GM23338 (cell line): ENCODE measurements around the gene R3HCC1L. TPM values are rescaled to one million over a fixed set of nuclear protein-coding genes. Genes with fewer than 3 reads are reported as not detected.

Experiments
- ATAC-seq: fragments of 200-7000 bp; cut with Tn5 transposase; 3 replicates; pipeline ENCODE4 v1.9.1; 2020
- DNase-seq: peaks from one replicate; pipeline ENCODE4 v3.0.0-alpha.2; 2015; ENCODE audit warnings: low spot score
- H2AFZ ChIP-seq: fragments of 200-600 bp; sonication (generic); 2 replicates; pipeline ENCODE4 v1.8.0; 2016; ENCODE audit warnings: antibody characterized with exemption, mild to moderate bottlenecking, moderate library complexity
- H3F3A ChIP-seq: fragments of 200-600 bp; sonication (generic); replicated peaks from 2 replicates; pipeline ENCODE4 v1.8.0; 2017; ENCODE audit warnings: antibody characterized with exemption, mixed run types, low read depth
- H3K27ac ChIP-seq: fragments of 200-600 bp; sonication (generic); 2 replicates; pipeline ENCODE4 v1.6.1; 2016; ENCODE audit warnings: low read depth
- H3K27me3 ChIP-seq: fragments of 200-600 bp; sonication (generic); 2 replicates; pipeline ENCODE4 v1.8.0; 2016; ENCODE audit warnings: mild to moderate bottlenecking, mixed run types, moderate library complexity; ENCODE audit not compliant: insufficient read depth
- H3K36me3 ChIP-seq: fragments of 200-600 bp; sonication (generic); 2 replicates; pipeline ENCODE4 v1.8.0; 2016; ENCODE audit warnings: mild to moderate bottlenecking; ENCODE audit not compliant: insufficient read depth
- H3K4me1 ChIP-seq: fragments of 200-600 bp; sonication (generic); 2 replicates; pipeline ENCODE4 v1.8.0; 2016; ENCODE audit warnings: mild to moderate bottlenecking, moderate library complexity; ENCODE audit not compliant: insufficient read depth
- H3K4me2 ChIP-seq: fragments of 200-600 bp; sonication (generic); 2 replicates; pipeline ENCODE4 v1.7.1; 2017; ENCODE audit warnings: mixed run types
- H3K4me3 ChIP-seq: fragments of 200-600 bp; sonication (generic); 2 replicates; pipeline ENCODE4 v1.6.1; 2016; ENCODE audit warnings: mixed run types
- H3K79me2 ChIP-seq: fragments of 200-600 bp; sonication (generic); replicated peaks from 2 replicates; pipeline ENCODE4 v1.8.0; 2017; ENCODE audit warnings: mild to moderate bottlenecking; ENCODE audit not compliant: insufficient read depth
- H3K9me2 ChIP-seq: fragments of 200-600 bp; sonication (generic); 2 replicates; pipeline ENCODE4 v1.8.0; 2017; ENCODE audit not compliant: insufficient read depth
- H4K20me1 ChIP-seq: fragments of 200-600 bp; sonication (generic); replicated peaks from 2 replicates; pipeline ENCODE4 v1.8.0; 2017; ENCODE audit warnings: mild to moderate bottlenecking; ENCODE audit not compliant: insufficient read depth
- H3K27ac Mint-ChIP-seq: 2 replicates; pipeline ENCODE4 v1.8.0; 2020; ENCODE audit warnings: inconsistent platforms, mild to moderate bottlenecking, moderate library complexity, mixed read lengths
- H3K27me3 Mint-ChIP-seq: 3 replicates; pipeline ENCODE4 v1.8.0; 2022; ENCODE audit warnings: low read depth, mild to moderate bottlenecking, moderate library complexity, mixed read lengths, inconsistent platforms; ENCODE audit not compliant: insufficient read depth, poor library complexity
- H3K36me3 Mint-ChIP-seq: 3 replicates; pipeline ENCODE4 v1.8.0; 2021; ENCODE audit warnings: low read depth, mild to moderate bottlenecking, inconsistent platforms, moderate library complexity, mixed read lengths
- H3K4me1 Mint-ChIP-seq: 3 replicates; pipeline ENCODE4 v1.8.0; 2020; ENCODE audit warnings: mild to moderate bottlenecking, inconsistent platforms, mixed read lengths
- H3K4me3 Mint-ChIP-seq: 3 replicates; pipeline ENCODE4 v1.8.0; 2021; ENCODE audit warnings: moderate library complexity, mild to moderate bottlenecking, inconsistent platforms, mixed read lengths
- H3K9me3 Mint-ChIP-seq: 3 replicates; pipeline ENCODE4 v1.8.0; 2020; ENCODE audit warnings: moderate library complexity, mild to moderate bottlenecking, inconsistent platforms, mixed read lengths
- CTCF ChIP-seq, 2 experiments: fragments of 200-600 bp in 1 of 2; sonication (generic) in 1 of 2; conservative IDR thresholded peaks; 2 replicates each; pipeline versions ENCODE4 v1.5.1 to v1.6.1; 2016 to 2017; ENCODE audit warnings: antibody characterized with exemption in 2 of 2, low read depth in 2 of 2, mild to moderate bottlenecking in 2 of 2, moderate library complexity in 1 of 2
- EZH2phosphoT487 ChIP-seq: fragments of 200-600 bp; sonication (generic); IDR thresholded peaks from one replicate; pipeline ENCODE4 v1.8.1; 2018; ENCODE audit warnings: antibody characterized with exemption; ENCODE audit not compliant: unreplicated experiment
- NANOG ChIP-seq: IDR thresholded peaks from 2 replicates; pipeline ENCODE4 v1.6.1; 2016; ENCODE audit warnings: antibody characterized with exemption, borderline replicate concordance
- POLR2AphosphoS5 ChIP-seq: IDR thresholded peaks from 2 replicates; pipeline ENCODE4 v1.6.1; 2016; ENCODE audit warnings: antibody characterized with exemption, low read depth
- STAT1 ChIP-seq: IDR thresholded peaks from one replicate; pipeline ENCODE4 v1.6.1; 2016; ENCODE audit warnings: antibody characterized with exemption; ENCODE audit not compliant: unreplicated experiment
- ZNF331 ChIP-seq: fragments of 250-450 bp; sonication (Bioruptor Pico); IDR thresholded peaks from 2 replicates; pipeline ENCODE4 v1.5.0; 2020; ENCODE audit warnings: low read depth, mild to moderate bottlenecking, moderate library complexity
- ZNF462 ChIP-seq: fragments of 250-450 bp; sonication (Bioruptor Pico); IDR thresholded peaks from 2 replicates; pipeline ENCODE4 v1.5.0; 2020; ENCODE audit warnings: mild to moderate bottlenecking, moderate library complexity
- polyA plus RNA-seq: library from polyadenylated mRNA; unstranded; fragments of >200 nt; fragmentation: Nextera tagmentation; extraction: Ambion mirVana; gene quantifications from 2 replicates; pipeline ENCODE4 v1.2.1, GENCODE V29; 2016
- total RNA-seq: library from RNA; depleted of rRNA; stranded (reverse); fragments of >200 nt; shearing (Covaris generic); gene quantifications from 2 replicates; pipeline ENCODE4 v1.2.3, GENCODE V29; 2014

Gene R3HCC1L
- total and polyA plus RNA-seq, 2 experiments from 2014 or later = 9.3 to 15.8 TPM

GRCh38 chr10:98252464-98252863, 118.0 kb downstream of the R3HCC1L start (continued):
- TF ChIP-seq ZNF462 (no peak), NANOG (no peak), CTCF (conservative IDR thresholded peaks at IDR 0.05; ENCODE audit: low read depth in 2 of 2) (no peak)

- Histone ChIP-seq H4K20me1 (no peaks in the 10 kb centered on the region; the same call in 1 of the 2 replicates), H3K36me3 (no peaks in the 10 kb centered on the region), H3K9me2 (no peaks in the 10 kb centered on the region), H3K4me3 (no peak overlapping the region), H3K4me1 (no peaks in the 10 kb centered on the region), H3K4me2 (no peak overlapping the region), H3F3A (no peaks in the 10 kb centered on the region), H3K27me3 (no peaks in the 10 kb centered on the region), H3K27ac (no peak overlapping the region), H2AFZ (no peak overlapping the region), H3K79me2 (no peaks in the 10 kb centered on the region)
- Mint-ChIP-seq H3K9me3 (no peaks in the 10 kb centered on the region), H3K27ac (no peak overlapping the region), H3K27me3 (peaks cover 3% of the 10 kb centered on the region), H3K4me1 (peaks cover 16% of the 10 kb centered on the region), H3K4me3 (no peak overlapping the region), H3K36me3 (no peaks in the 10 kb centered on the region; the same call in 2 of the 3 replicates)
- no peak for ATAC-seq
- TF ChIP-seq POLR2AphosphoS5 = no peak
- TF ChIP-seq ZNF331 (CRISPR knock-in tag) = no peak
- no peak for TF ChIP-seq EZH2phosphoT487
- TF ChIP-seq STAT1 = no peak
- no peak for TF ChIP-seq NANOG
- DNase-seq = no peak
These were observed 119.0 kb downstream of the R3HCC1L start for GRCh38 chr10:98253499-98253898.
